GM18507 (cell line): ENCODE measurements around the gene LRRC49.
"Not testable (repeated sequence)": the region's sequence is repeated elsewhere in the genome, so short reads cannot be mapped to it uniquely, and the experiment has no call there.

Experiments
- DNase-seq: peaks from one replicate; pipeline ENCODE4 v3.0.0; 2011; ENCODE audit warnings: low read depth; ENCODE audit not compliant: insufficient read length; ENCODE audit errors: extremely low spot score
- FAIRE-seq: peaks from 2 replicates; lab custom pipeline; 2011; peaks lifted over from hg19 to GRCh38; lab: Jason Lieb, UNC

Gene LRRC49

DNA sequence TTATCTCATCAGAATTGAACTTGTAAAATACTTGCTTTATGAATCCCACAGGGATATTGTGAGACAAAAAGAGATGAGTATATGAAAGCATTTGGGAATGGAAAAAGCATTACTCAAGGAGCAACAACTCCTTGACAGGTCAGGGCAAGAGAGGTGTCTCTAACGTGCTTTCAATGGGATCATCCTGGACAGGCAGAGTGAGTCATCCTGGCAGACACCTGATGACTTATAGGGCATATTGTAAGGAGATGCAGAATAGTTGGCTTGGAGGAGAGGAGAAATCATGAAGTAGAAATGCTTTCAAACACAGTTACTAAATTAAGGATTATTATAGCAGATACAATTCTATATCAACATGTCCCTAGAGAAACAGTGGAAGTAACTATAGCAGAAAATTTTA lies 150.7 kb downstream of the LRRC49 start:
- no peak for FAIRE-seq

DNA sequence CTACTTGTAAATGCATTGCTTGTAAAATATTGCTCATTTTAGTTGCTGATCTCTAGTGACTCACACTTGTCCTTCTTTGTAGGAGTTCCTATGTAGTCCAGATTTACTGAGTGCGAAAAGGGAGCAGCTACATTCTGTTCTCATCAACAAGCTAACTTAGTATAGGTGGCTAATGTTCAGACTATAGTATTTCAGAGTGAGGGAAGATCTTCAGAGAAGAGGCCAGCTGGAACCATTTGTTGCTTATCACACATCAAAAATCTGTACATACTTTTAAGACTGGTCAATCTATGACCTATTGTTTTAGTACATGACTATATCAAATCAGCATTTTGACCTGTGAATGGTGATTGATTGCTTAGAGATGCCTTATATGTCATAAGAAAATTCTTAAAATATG lies 151.4 kb downstream of the LRRC49 start:
- no peak for DNase-seq
- no peak for FAIRE-seq

More for the DNA sequence above, 150.7 kb downstream of the LRRC49 start:
- no peak for DNase-seq

DNA sequence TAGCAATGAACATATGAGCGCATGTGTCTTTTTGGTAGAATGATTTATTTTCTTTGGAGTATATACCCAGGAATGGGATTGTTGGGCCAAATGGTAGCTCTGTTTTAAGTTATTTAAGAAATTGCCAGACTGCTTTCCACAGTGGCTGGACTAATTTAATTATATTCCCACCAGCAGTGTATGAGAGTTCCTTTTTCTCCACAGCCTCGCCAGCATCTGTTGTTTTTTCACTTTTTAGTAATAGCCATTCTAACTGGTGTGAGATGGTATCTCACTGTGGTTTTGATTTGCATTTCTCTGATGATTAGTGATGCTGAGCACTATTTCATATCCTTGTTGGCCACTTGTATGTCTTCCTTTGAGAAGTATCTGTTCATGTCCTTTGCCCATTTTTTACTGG lies 153.5 kb downstream of the LRRC49 start:
- FAIRE-seq, DNase-seq: not testable (repeated sequence)

DNA sequence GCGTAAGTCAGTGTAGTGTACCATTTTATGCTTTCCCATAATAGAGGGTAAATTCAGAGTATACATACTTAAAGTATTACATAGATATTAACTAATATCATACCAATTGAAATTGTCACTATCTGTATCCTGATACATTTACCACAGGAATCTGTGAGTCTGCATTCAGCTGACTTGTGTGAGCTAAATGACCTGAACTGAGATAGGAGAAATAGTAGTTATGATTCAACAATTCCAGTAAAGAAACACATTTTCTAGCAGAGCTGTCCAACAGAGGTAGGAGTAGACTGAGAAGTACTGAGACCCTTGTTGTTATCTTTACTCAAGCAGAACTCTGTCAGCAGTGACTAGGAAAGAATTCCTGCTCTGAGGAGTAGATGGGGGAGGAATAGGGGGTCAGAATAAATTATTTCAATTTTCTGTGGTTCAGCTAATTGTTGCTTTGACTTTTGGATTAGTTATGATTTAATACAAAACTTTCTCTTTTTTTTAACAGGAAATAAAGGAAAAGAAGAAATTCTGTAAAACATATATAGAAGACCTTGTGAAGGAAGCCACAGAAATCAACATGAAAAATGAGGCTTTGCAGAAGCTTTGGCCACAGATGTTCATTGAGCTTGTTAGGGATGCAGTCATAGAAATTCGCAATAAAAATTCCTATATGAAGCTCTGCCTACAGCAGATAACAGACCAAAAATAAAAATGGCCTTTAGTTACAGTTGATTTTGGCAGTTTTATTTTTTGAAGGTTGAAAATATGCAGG lies 156.5 kb downstream of the LRRC49 start:
- FAIRE-seq, result no peak
- DNase-seq, result no peak

DNA sequence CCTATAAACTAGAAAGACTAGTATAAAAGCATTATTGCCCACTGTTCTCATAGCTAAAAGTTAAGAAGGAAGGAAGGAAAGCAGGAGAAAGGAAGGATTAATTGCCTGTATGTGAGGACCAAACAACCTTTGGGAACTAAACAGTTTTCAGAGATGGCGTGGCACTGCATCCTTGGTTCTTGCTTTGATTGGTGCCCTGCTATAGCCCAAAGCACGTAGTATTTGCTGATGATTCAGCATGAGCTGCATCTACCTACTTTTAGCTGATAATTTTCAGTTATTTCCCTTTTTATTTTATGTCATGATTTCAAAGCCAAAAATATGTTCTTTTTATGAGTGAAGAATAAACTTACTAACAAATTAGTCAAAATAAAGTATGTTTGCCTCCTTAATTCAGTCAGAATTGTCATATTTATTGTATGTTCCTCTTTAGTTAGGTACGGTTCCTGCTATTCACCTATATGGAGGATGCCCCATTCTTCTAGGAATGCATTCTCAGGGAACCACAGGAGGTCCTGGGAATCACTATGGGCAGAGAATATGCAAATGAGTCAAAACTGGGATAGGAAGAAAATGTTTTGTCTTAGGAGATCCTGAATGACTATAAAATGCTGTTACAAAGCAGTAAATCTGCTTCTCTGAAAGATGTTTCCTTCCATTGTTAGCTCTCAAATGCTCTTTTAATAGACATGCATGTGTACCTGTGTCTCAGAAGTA lies 157.2 kb downstream of the LRRC49 start:
- no peak for FAIRE-seq
- no peak for DNase-seq

DNA sequence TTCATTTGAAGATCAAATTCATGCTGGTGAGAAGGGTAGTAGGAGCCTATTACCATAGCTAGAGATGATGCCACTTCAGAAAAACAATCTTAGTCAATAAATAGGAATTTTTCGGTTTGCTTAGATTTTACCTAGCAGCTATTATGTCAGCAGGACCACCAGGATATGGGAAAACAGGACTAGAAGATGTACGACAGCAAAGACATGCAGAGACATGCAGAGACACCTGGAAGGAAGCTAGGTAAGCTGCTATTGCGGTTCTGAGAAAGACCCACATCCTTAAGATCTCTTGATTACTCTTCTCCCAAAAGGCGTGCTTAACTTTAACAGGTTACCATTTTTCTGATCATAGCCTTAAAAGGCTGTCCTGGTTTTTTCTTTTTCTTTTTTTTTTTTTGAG lies 157.8 kb downstream of the LRRC49 start:
- FAIRE-seq (no peak), DNase-seq (no peak)

DNA sequence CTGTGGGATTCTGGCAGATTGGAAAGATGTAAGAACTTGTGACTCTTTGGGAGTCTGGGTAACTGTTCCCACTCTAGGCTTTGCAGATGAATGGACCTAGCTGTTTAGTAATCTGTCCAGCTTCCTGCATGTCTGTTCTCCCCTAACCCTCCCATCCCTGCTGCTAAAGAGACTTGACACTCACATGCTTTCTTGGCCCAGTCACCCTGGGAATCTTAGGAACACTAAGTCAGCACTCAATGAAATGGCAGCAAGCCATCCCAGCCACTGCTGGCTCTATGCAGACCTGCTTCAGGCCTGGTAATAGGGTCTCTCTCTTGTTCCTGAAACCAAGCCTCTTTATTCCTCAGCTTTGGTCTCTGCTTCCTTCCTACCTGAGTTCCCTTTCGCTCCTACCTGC lies 158.9 kb downstream of the LRRC49 start:
- FAIRE-seq, result no peak
- no peak for DNase-seq

DNA sequence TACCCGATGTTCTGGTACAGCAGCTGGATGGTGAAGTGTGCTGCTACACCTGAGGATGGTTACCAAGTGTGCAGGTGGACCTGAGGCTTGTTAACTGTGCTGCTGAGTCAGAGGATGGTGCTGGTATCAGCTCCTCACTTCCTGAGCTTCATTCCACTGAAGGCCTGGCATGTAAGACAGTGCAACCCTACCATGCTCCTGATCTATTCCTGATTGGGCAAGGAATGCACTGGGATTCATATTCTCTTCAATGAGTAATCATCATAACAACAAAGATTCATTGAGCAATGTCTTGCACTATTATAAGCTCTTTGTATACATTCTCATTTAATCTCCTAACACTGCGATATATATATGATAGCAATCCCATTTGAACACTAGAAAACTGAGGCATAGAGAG lies 159.7 kb downstream of the LRRC49 start:
- FAIRE-seq (no peak), DNase-seq (no peak)

DNA sequence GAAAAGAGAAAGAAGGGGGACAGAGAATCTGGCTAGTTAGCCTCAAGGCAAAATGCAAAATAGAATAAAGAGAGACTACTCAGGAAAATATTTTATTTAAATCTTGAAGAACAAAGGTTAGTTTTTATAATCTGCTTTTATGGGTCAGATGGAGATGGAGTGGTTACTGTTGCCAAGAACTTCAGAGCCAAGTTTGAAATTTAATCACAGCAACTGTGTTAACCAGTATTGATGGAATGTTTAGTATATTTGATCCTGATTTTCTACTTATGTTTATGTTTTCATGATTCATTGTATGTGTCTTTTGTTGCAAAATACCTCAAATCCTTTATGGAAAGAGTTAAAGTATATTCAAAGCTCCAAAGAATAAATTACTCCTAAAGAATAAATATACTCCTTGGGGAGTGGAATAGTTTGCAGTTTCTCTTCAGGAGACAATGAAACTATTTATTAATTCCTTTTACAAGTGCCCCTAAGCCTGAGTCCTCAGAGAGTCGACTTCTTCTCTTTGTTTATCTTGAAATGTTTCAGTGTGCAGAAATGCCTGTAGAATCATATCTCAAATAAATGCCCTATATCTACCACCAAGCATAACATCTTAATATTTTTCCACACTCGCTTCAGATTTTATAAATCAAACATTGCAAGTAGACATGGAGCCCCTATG lies 161.8 kb downstream of the LRRC49 start:
- FAIRE-seq (no peak), DNase-seq (no peak)

DNA sequence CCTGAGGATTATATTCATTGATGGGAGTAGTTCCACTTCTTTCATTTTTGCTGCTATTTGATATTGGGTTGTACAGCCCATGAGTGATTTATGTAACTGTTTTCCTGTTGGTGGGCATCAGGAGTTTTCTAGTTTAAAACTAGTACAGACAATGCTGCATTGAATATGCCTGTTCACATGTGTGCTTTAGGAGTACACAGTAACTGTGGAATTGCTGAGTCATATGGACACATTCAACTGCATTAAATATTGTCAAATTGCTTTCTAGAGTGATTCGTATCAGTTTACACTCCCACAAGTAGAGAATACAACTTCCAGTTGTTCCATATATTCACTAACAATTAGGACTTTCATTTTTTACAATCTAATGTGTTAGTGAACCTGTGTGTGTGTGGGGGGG lies 162.8 kb downstream of the LRRC49 start:
- DNase-seq, result no peak
- no peak for FAIRE-seq

DNA sequence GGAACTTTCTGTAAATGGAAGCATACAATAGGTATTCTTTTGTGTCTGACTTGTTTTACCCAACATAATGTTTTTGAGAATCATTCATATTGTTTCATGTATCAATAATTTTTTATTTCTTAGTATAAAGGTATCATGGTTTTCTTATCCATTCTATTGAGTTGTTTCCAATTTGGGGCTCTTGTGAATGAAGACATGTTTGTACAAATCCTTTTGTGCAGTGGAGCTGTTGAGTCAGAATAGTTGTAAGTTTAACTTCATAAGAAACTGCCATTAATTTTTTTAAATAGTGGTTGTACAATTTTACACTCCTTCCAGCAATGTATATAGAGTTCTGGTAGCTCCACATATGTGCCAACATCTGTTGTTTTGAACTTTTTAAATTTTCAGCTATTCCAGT lies 163.5 kb downstream of the LRRC49 start:
- DNase-seq (no peak), FAIRE-seq (no peak)

DNA sequence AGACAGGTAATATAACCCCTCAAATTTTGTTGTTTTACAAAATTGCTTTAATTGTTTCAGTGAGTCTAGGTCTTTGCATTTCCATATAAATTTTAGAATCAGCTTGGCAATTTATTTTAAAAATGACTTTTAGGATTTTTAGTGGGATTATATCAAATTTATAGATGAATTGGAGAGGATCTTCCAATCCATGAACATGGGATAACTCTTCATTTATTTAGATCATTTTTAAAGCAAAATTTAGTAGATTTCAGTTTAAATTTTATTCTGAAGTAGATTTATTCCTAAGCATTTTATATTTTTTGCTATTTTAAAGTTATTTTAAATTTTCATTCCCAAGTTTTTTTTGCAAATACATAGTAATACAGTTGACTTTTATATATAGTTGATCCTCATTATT lies 164.5 kb downstream of the LRRC49 start:
- no peak for DNase-seq
- FAIRE-seq, result no peak

DNA sequence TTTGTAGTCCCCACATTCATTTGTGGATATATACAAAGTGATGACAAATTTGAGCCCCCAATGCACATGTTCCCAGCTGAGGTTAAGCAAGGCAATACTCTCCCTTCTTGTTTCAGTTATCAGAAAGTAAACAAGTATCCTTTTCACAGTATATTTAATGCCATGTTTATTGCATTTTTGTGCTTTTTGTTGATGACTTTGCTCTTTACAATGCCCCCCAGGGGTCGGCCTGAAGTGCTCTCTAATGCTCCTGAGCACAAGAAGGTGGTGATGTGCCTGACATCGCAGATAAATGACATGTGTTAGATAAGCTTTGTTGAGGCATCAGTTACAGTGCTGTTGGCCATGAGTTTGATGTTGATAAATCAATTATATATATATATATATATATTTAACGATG lies 165.0 kb downstream of the LRRC49 start:
- DNase-seq (no peak), FAIRE-seq (no peak)

DNA sequence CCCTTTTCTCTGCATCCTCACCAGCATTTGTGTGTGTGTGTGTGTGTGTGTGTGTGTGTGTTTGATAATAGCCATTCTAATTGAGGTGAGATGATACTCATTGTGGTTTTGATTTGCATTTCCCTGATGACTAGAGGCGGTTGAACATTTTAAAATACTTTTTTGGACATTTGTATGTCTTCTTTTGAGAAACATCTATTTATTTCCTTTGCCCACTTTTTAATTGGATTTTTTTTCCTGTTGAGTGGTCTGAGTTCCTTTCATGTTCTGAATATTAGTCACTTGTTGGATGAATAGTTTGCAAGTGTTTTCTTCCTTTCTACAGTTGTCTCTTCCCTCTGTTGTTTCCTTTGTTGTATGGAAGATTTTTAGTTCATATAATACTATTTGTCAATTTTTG lies 168.4 kb downstream of the LRRC49 start:
- no peak for DNase-seq
- FAIRE-seq, result no peak

DNA sequence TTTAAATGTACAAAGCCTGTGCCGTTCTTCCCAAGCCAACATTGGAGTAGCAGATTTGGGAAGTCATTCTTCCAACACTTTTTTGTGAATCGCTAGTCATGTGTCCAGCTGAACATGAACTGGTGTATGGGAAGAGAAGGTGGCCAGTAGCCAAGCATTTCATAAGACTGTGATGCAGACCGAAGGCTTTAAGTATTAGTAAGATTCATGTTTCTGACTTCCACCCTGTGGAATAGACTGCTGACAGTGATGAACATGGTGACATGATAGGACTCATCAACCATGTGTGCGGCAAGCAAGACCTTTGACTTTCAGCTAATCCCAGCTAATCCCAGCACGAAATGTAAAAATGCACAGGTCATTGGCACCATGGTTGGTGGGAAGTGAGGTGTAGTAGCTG lies 174.4 kb downstream of the LRRC49 start:
- no peak for FAIRE-seq
- DNase-seq, result no peak

DNA sequence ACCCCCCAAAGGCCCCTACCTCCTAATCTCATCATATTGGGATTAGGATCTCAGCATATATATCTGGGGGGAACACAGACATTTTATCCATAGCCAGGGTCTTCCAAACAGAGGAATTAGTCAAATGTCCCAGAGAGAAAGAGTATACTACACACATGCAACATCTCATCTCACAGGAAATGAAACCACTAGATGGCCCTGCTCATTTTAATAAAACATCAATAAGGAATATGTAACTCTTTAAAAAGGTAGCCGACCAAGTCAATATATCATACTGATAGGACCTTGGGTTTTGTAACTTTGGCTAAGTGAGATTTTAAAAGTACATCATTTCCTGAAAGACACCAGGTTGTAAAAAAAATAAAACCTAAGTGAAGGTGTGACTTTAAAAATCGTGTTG lies 177.1 kb downstream of the LRRC49 start:
- DNase-seq, result no peak
- FAIRE-seq, result no peak

DNA sequence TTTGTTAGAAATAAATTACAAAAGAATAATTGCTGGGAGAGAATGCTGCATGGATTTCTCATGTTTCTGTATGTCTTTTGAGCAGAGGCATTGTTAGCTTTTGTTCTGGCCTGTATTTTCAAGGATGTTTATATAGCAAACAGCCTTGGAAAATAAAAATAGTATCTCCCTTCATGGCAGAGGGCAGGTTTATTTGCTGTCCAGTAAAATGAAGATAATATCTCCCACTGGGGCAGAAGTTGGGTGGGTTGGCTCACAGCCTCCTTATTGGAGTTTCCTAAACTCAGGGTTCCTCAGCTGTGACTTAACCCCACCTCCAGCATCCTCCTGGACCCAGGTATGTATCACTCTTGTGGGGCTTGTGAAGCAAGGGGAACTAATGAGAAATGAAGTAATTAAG lies 178.9 kb downstream of the LRRC49 start:
- no peak for DNase-seq

DNA sequence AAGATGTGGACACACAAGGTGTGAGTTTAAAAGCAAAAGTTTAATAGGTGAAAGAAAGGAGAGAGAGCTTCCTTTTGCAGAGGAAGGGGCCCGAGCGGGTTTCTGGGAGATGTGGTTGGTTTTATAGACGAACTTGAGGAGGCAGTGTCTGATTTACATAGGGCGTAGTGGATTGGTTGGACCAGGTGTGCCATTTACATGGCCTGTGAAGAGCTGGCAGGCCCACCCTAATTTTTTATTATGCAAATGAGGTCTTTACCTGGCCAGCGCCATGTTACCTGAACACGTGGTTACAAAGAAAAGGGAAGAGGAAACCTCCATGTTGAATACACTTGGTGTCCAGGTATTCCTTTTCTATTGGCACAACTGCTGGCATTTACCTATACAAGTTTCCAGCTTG lies 179.8 kb downstream of the LRRC49 start:
- DNase-seq (no peak), FAIRE-seq (no peak)

More for the DNA sequence above, 178.9 kb downstream of the LRRC49 start:
- FAIRE-seq, result no peak

DNA sequence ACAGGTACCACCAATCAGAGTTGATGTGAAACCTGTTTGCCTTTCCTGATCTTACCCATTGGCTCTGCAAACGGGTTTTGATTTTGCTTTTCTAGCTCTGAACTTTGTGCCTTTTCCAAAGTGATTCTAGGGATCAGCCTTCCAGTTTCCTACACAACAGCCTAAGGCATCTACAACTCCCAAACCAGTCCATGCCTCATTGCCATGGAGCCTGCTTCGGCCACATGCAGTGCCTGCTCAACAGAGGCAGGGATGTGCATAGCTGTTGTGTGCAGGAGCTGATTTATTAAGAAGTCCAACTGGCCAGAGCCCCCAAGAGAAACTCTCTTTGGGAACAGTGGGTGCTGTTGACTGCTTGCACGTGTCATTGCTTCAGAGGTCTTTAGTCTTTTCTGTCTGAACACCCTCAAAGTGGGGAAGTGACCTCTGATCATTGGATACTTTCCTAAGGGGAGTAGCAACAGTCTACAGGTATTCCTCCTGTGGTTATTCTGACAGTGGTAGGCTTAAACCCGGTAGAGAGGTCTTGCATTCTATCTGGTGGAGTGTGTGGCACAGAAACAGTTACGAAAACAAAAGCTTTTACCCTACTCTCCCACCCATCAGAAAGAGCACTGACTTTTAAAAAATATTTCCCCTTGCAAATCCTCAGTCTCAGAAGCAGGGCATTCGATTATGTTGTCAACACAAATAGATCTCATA lies 186.0 kb downstream of the LRRC49 start:
- no peak for DNase-seq
- no peak for FAIRE-seq
